ENCODE results near the gene MGA. TPM values are rescaled to one million over a fixed set of nuclear protein-coding genes. Genes with fewer than 3 reads are reported as not detected.
"Not testable (repeated sequence)": the region's sequence is repeated elsewhere in the genome, so short reads cannot be mapped to it uniquely, and the experiment has no call there.

Gene MGA
- total RNA-seq, 4 donors from 2014 or later: 29.7 to 53.8 (median 31.7) TPM

GRCh38 chr15:41735046-41735445, 74.8 kb downstream of the MGA start:
- no peak for TF ChIP-seq EP300 (IDR thresholded peaks at IDR 0.05)
- TF ChIP-seq POLR2A (IDR thresholded peaks at IDR 0.05): no peak
- TF ChIP-seq CTCF (IDR thresholded peaks at IDR 0.05): no peak
- peaks cover 0 to 85% (median 8%) of the 10 kb centered on the region in 3 donors for H3K36me3 ChIP-seq
- no peak overlapping the region for H3K4me3 ChIP-seq
- H3K27ac ChIP-seq: no peak overlapping the region
- H3K27me3 ChIP-seq: no peaks in the 10 kb centered on the region
- DNase-seq (ENCODE audit: low spot score in 2 of 2): no peak
- WGBS, 2 donors: 90 to 91% methylated on average over 4 of the region's 4 CpGs
- H3K4me1 ChIP-seq: no peaks in the 10 kb centered on the region
- H3K9me3 ChIP-seq: no peaks in the 10 kb centered on the region

GRCh38 chr15:41735492-41735891, 75.3 kb downstream of the MGA start:
- not testable (repeated sequence) for H3K4me1 ChIP-seq; H3K27ac ChIP-seq; H3K9me3 ChIP-seq; H3K27me3 ChIP-seq; H3K4me3 ChIP-seq; DNase-seq (ENCODE audit: low spot score in 2 of 2)
- WGBS, 2 donors: 94 to 96% methylated on average over 10 of the region's 10 CpGs
- peaks cover 0 to 81% (median 8%) of the 10 kb centered on the region in 3 donors for H3K36me3 ChIP-seq

GRCh38 chr15:41746802-41747201, 86.6 kb downstream of the MGA start:
- H3K4me3 ChIP-seq: no peak overlapping the region
- no peak overlapping the region for H3K27ac ChIP-seq
- H3K9me3 ChIP-seq: no peaks in the 10 kb centered on the region
- 90 to 96% methylated on average over 1 of the region's 1 CpG for WGBS, 2 donors
- no peaks in the 10 kb centered on the region for H3K4me1 ChIP-seq
- peaks cover 0 to 59% (median 4%) of the 10 kb centered on the region in 3 donors for H3K36me3 ChIP-seq
- TF ChIP-seq POLR2A (IDR thresholded peaks at IDR 0.05) (no peak), CTCF (IDR thresholded peaks at IDR 0.05) (no peak), EP300 (IDR thresholded peaks at IDR 0.05) (no peak)
- no peak for DNase-seq (ENCODE audit: low spot score in 2 of 2)
- no peaks in the 10 kb centered on the region for H3K27me3 ChIP-seq

- Histone ChIP-seq H3K4me1 (no peaks in the 10 kb centered on the region), H3K9me3 (no peaks in the 10 kb centered on the region), H3K27ac (no peak overlapping the region), H3K27me3 (no peaks in the 10 kb centered on the region), H3K36me3 (peaks cover 0 to 59% (median 0%) of the 10 kb centered on the region in 3 donors), H3K4me3 (no peak overlapping the region)
- no peak for DNase-seq (ENCODE audit: low spot score in 2 of 2)
- TF ChIP-seq CTCF (IDR thresholded peaks at IDR 0.05) (no peak), EP300 (IDR thresholded peaks at IDR 0.05) (no peak), POLR2A (IDR thresholded peaks at IDR 0.05) (no peak)
- WGBS, 2 donors: 95% methylated on average over 2 of the region's 2 CpGs
These were observed 96.0 kb downstream of the MGA start for GRCh38 chr15:41756198-41756597.

GRCh38 chr15:41772720-41773331, 112.6 kb downstream of the MGA start:
- no peaks in the 10 kb centered on the region for H3K9me3 ChIP-seq
- TF ChIP-seq CTCF (IDR thresholded peaks at IDR 0.05) (peak; percentile 55 to 79 (median 57)), EP300 (IDR thresholded peaks at IDR 0.05) (no peak)
- peaks cover 0 to 3% (median 0%) of the 10 kb centered on the region in 3 donors for H3K36me3 ChIP-seq
- 64 to 67% methylated on average over 8 of the region's 8 CpGs for WGBS, 2 donors
- H3K4me3 ChIP-seq: no peak overlapping the region
- H3K27ac ChIP-seq: peak overlapping the region in 3 of 4 donors; percentile 82 to 91 (median 91)
- H3K4me1 ChIP-seq: peaks cover 0 to 40% (median 24%) of the 10 kb centered on the region in 4 donors
- H3K27me3 ChIP-seq: no peaks in the 10 kb centered on the region
- peak in 1 of 2 donors; percentile 36 for DNase-seq (ENCODE audit: low spot score in 2 of 2)

All from tibial nerve (tissue), 4 donors.